ENCODE data around the gene ZNF236.

ZNF236 gene

DNA sequence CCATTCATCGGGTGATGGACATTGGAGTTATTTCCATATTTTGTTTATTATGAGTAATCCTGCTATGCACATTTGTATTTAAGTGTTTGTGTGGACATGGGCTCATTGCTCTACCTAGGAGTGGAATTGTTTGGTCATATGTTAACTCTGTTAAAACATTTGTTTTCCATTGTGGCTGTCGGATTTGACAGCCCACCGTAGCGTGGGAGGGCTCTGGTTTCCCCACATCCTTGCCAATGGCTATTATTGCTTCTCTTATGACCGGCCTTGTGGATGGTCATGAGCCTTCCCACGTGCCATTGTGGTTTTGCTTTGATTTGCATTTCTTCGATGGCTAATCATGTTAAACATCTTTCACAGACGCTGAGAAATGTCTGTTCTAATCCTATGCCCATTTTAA, 92.0 kb downstream of the ZNF236 start:
- TF ChIP-seq TAF1 (IDR thresholded peaks at IDR 0.05; ENCODE audit: low read depth) (no peak), ZBTB7A (IDR thresholded peaks at IDR 0.05; ENCODE audit: low read depth) (no peak), NFIC (IDR thresholded peaks at IDR 0.05) (no peak), TEAD4 (IDR thresholded peaks at IDR 0.05) (no peak), MAX (IDR thresholded peaks at IDR 0.05) (no peak), EGR1 (IDR thresholded peaks at IDR 0.05) (no peak), CEBPB (IDR thresholded peaks at IDR 0.05) (no peak), USF1 (IDR thresholded peaks at IDR 0.05) (no peak), RAD21 (IDR thresholded peaks at IDR 0.05; ENCODE audit: low read depth) (no peak)
- TF ChIP-seq, protein P1, sequence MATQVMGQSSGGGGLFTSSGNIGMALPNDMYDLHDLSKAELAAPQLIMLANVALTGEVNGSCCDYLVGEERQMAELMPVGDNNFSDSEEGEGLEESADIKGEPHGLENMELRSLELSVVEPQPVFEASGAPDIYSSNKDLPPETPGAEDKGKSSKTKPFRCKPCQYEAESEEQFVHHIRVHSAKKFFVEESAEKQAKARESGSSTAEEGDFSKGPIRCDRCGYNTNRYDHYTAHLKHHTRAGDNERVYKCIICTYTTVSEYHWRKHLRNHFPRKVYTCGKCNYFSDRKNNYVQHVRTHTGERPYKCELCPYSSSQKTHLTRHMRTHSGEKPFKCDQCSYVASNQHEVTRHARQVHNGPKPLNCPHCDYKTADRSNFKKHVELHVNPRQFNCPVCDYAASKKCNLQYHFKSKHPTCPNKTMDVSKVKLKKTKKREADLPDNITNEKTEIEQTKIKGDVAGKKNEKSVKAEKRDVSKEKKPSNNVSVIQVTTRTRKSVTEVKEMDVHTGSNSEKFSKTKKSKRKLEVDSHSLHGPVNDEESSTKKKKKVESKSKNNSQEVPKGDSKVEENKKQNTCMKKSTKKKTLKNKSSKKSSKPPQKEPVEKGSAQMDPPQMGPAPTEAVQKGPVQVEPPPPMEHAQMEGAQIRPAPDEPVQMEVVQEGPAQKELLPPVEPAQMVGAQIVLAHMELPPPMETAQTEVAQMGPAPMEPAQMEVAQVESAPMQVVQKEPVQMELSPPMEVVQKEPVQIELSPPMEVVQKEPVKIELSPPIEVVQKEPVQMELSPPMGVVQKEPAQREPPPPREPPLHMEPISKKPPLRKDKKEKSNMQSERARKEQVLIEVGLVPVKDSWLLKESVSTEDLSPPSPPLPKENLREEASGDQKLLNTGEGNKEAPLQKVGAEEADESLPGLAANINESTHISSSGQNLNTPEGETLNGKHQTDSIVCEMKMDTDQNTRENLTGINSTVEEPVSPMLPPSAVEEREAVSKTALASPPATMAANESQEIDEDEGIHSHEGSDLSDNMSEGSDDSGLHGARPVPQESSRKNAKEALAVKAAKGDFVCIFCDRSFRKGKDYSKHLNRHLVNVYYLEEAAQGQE (IDR thresholded peaks at IDR 0.05; ENCODE audit: low read depth) = no peak

DNA sequence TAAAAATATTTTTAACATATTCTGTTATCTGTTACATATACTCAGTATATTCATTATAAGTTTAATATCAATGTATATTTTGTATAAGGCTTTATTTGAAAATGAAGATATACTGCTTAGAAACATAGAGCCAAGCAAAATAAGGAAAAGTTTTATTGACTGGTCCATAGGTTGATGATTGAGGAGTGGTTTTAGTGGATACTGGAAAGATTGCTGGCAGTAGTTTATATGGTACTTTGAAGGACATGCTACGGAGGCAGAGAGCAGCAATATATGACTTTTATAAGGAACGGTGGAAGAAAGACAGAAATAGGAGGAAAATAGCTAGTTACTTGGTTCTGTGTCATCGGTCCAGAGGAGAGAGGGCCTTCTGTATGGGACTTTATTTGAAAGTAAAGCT, 92.4 kb downstream of the ZNF236 start:
- TF ChIP-seq CREB1 (IDR thresholded peaks at IDR 0.05; ENCODE audit: low read depth) (no peak), MAX (IDR thresholded peaks at IDR 0.05) (no peak), RAD21 (IDR thresholded peaks at IDR 0.05; ENCODE audit: low read depth) (no peak), EGR1 (IDR thresholded peaks at IDR 0.05) (no peak), TCF12 (IDR thresholded peaks at IDR 0.05; ENCODE audit: low read depth) (no peak), YY1 (IDR thresholded peaks at IDR 0.05; ENCODE audit: low read depth) (no peak), NFIC (IDR thresholded peaks at IDR 0.05) (no peak), FOXM1 (IDR thresholded peaks at IDR 0.05; ENCODE audit: borderline replicate concordance, low read depth) (no peak), TEAD4 (IDR thresholded peaks at IDR 0.05) (no peak), TAF1 (IDR thresholded peaks at IDR 0.05; ENCODE audit: low read depth) (no peak), CEBPB (IDR thresholded peaks at IDR 0.05) (no peak), USF1 (IDR thresholded peaks at IDR 0.05) (no peak), ZBTB7A (IDR thresholded peaks at IDR 0.05; ENCODE audit: low read depth) (no peak), EP300 (IDR thresholded peaks at IDR 0.05; ENCODE audit: borderline replicate concordance) (no peak)
- TF ChIP-seq, protein P1 (IDR thresholded peaks at IDR 0.05; ENCODE audit: low read depth) = no peak

DNA sequence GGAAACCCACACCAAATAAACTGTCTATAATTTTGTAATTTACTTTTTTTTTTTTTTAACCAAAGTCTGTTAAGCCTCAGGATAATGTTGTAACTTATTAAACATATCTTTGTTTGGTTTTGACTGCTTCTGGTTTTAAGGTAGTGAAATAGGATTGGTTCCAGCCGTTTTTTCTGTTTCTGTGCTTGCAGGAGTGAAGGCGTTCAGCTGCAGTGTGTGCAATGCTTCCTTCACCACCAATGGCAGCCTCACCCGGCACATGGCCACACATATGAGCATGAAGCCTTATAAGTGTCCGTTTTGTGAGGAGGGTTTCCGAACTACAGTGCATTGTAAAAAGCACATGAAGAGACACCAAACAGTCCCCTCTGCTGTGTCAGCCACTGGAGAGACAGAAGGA, 93.1 kb downstream of the ZNF236 start:
- TF ChIP-seq TCF12 (IDR thresholded peaks at IDR 0.05; ENCODE audit: low read depth) (no peak), RAD21 (IDR thresholded peaks at IDR 0.05; ENCODE audit: low read depth) (no peak), TEAD4 (IDR thresholded peaks at IDR 0.05) (no peak), USF1 (IDR thresholded peaks at IDR 0.05) (no peak), MAX (IDR thresholded peaks at IDR 0.05) (no peak), EGR1 (IDR thresholded peaks at IDR 0.05) (no peak), FOXM1 (IDR thresholded peaks at IDR 0.05; ENCODE audit: borderline replicate concordance, low read depth) (no peak), CEBPB (IDR thresholded peaks at IDR 0.05) (no peak), TAF1 (IDR thresholded peaks at IDR 0.05; ENCODE audit: low read depth) (no peak), EP300 (IDR thresholded peaks at IDR 0.05; ENCODE audit: borderline replicate concordance) (no peak), ZBTB7A (IDR thresholded peaks at IDR 0.05; ENCODE audit: low read depth) (no peak), NFIC (IDR thresholded peaks at IDR 0.05) (no peak), CREB1 (IDR thresholded peaks at IDR 0.05; ENCODE audit: low read depth) (no peak), YY1 (IDR thresholded peaks at IDR 0.05; ENCODE audit: low read depth) (no peak)
- TF ChIP-seq, protein P1 (IDR thresholded peaks at IDR 0.05; ENCODE audit: low read depth) = no peak

DNA sequence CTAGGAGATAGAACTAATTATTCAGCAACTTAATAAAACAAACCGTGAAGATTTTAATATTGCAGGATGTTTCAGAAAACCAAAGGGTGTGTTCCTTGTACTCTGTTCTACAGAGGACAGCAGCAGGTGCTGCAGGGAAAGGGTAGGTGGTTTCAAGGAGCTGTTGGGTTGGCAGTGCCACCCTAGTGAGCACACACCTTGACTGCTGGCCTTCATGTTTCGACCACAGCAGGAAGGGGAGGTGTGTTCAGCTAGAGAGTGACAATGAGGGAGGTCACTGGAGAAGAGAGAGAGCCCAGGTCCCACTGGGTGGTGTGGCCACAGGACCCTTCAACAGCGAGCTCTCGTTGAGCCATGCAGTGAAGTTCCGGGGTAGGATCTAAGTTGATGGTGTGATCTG, 98.6 kb downstream of the ZNF236 start:
- TF ChIP-seq FOXM1 (IDR thresholded peaks at IDR 0.05; ENCODE audit: borderline replicate concordance, low read depth) (no peak), TEAD4 (IDR thresholded peaks at IDR 0.05) (no peak), YY1 (IDR thresholded peaks at IDR 0.05; ENCODE audit: low read depth) (no peak), USF1 (IDR thresholded peaks at IDR 0.05) (no peak), CEBPB (IDR thresholded peaks at IDR 0.05) (no peak), NFIC (IDR thresholded peaks at IDR 0.05) (no peak), EP300 (IDR thresholded peaks at IDR 0.05; ENCODE audit: borderline replicate concordance) (no peak), CREB1 (IDR thresholded peaks at IDR 0.05; ENCODE audit: low read depth) (no peak), TAF1 (IDR thresholded peaks at IDR 0.05; ENCODE audit: low read depth) (no peak), EGR1 (IDR thresholded peaks at IDR 0.05) (no peak), ZBTB7A (IDR thresholded peaks at IDR 0.05; ENCODE audit: low read depth) (no peak), MAX (IDR thresholded peaks at IDR 0.05) (no peak), RAD21 (IDR thresholded peaks at IDR 0.05; ENCODE audit: low read depth) (no peak), TCF12 (IDR thresholded peaks at IDR 0.05; ENCODE audit: low read depth) (no peak)
- TF ChIP-seq, protein P1 (IDR thresholded peaks at IDR 0.05; ENCODE audit: low read depth) = no peak

Measured in Ishikawa (cell line).